Measurements from ENCODE around the gene SLC26A1.
"Not testable (repeated sequence)": the region's sequence is repeated elsewhere in the genome, so short reads cannot be mapped to it uniquely, and the experiment has no call there.

- not testable (repeated sequence) for TF ChIP-seq CTCF (conservative IDR thresholded peaks at IDR 0.05; ENCODE audit: low read length); EZH2phosphoT487 (IDR thresholded peaks at IDR 0.05; ENCODE audit: borderline replicate concordance, low read depth, low read length)
Measured at GRCh38 chr4:999240-999863, 6.1 kb upstream of the SLC26A1 start.

All from OCI-LY7 (cell line).